Activated B cell treated with CpG ODN at 0.5 μM for 24 hours (primary cell): ENCODE measurements around the gene TAS2R46. TPM values are rescaled to one million over a fixed set of nuclear protein-coding genes. Genes with fewer than 3 reads are reported as not detected.

Experiments used
- ATAC-seq: fragments of 200-7000 bp; cut with Tn5 transposase; one replicate; pipeline ENCODE4 v1.10.0; 2021; ENCODE audit warnings: low read depth, mild to moderate bottlenecking, moderate library complexity
- CTCF ChIA-PET: fragments of 350-600 bp; sonication (Branson Sonifier 250); formaldehyde crosslinking; loops from one replicate; lab custom pipeline; 2021; ENCODE audit warnings: antibody characterized with exemption; lab: Charles Lee
- POLR2A ChIA-PET: fragments of 350-600 bp; sonication (Branson Sonifier 250); formaldehyde crosslinking; loops from one replicate; lab custom pipeline; 2021; ENCODE audit warnings: antibody characterized with exemption; lab: Charles Lee
- DNase-seq: peaks from one replicate; pipeline ENCODE4 v3.0.0; 2022
- H3K27ac Mint-ChIP-seq: one replicate; pipeline ENCODE4 v1.8.0; 2020; ENCODE audit warnings: mixed read lengths
- H3K27me3 Mint-ChIP-seq: one replicate; pipeline ENCODE4 v1.8.0; 2021; ENCODE audit warnings: mixed read lengths
- H3K36me3 Mint-ChIP-seq: one replicate; pipeline ENCODE4 v1.8.0; 2021; ENCODE audit warnings: low read depth, mixed read lengths
- H3K4me1 Mint-ChIP-seq: one replicate; pipeline ENCODE4 v1.8.0; 2021; ENCODE audit warnings: mixed read lengths
- H3K4me3 Mint-ChIP-seq: one replicate; pipeline ENCODE4 v1.8.0; 2020; ENCODE audit warnings: mild to moderate bottlenecking, mixed read lengths
- H3K9me3 Mint-ChIP-seq: one replicate; pipeline ENCODE4 v1.8.0; 2020; ENCODE audit warnings: mixed read lengths
- CTCF ChIP-seq: fragments of 200-600 bp; IDR thresholded peaks from one replicate; pipeline ENCODE4 v1.8.0; 2022; ENCODE audit warnings: antibody characterized with exemption, mild to moderate bottlenecking
- intact Hi-C: fragments of 100-400 bp; cut with micrococcal nuclease; formaldehyde crosslinking; loops from one replicate; pipeline ENCODE4 v1.15.1; 2024
- total RNA-seq: library from RNA; stranded (reverse); gene quantifications from 2 replicates; pipeline ENCODE4 v1.2.3, GENCODE V29; 2022

Gene TAS2R46
- total RNA-seq, 1 donor from 2014 or later = 0.60 TPM

- Mint-ChIP-seq H3K27me3 (no peaks in the 10 kb centered on the region), H3K27ac (no peak within 1 kb of the TSS), H3K4me1 (peaks cover 8% of the 10 kb centered on the region), H3K4me3 (no peak within 1 kb of the TSS), H3K36me3 (peaks cover 19% of the 10 kb centered on the region), H3K9me3 (peaks cover 7% of the 10 kb centered on the region)
- ChIA-PET CTCF (no interaction called here), POLR2A (no interaction called here)
- intact Hi-C loops = no loop called here
- no peak for DNase-seq
- ATAC-seq = no peak
- no peak for TF ChIP-seq CTCF
Observed at GRCh38 chr12:11092128-11092527, 30.0 kb upstream of the TAS2R46 start, which contains the start of gene TAS2R43. Gene TAS2R43 (minus strand): TSS chr12:11092313. CDS start chr12:11092229, 84 bp downstream.

GRCh38 chr12:11089246-11089645, 27.2 kb upstream of the TAS2R46 start:
- Mint-ChIP-seq H3K4me3 (no peak overlapping the region), H3K36me3 (peaks cover 26% of the 10 kb centered on the region), H3K4me1 (peaks cover 16% of the 10 kb centered on the region), H3K27ac (no peak overlapping the region), H3K27me3 (no peaks in the 10 kb centered on the region), H3K9me3 (peaks cover 9% of the 10 kb centered on the region)
- ChIA-PET POLR2A (no interaction called here), CTCF (no interaction called here)
- ATAC-seq (no peak), DNase-seq (no peak)
- TF ChIP-seq CTCF = no peak
- intact Hi-C loops = no loop called here

- intact Hi-C loops = loop anchor here (2.0 kb wide), 1 partner anchor 85 kb away; the partner anchor contains the start of gene SMIM10L1
- H3K36me3 Mint-ChIP-seq = peaks cover 29% of the 10 kb centered on the region
- H3K27me3 Mint-ChIP-seq = no peaks in the 10 kb centered on the region
- DNase-seq = no peak
- H3K4me1 Mint-ChIP-seq = peaks cover 9% of the 10 kb centered on the region
- H3K27ac Mint-ChIP-seq = peak overlapping the region; percentile 68
- ChIA-PET POLR2A (interaction anchor here (0.6 to 1.1 kb wide), 3 partner anchors 10 to 85 kb away, joined by 3 read pairs; partner anchors contain the start of gene SMIM10L1), CTCF (no interaction called here)
- peak; percentile 85 for ATAC-seq
- no peak for TF ChIP-seq CTCF
- H3K4me3 Mint-ChIP-seq = no peak overlapping the region
- peaks cover 15% of the 10 kb centered on the region for H3K9me3 Mint-ChIP-seq
Observed at GRCh38 chr12:11085419-11085818, 23.3 kb upstream of the TAS2R46 start.

- POLR2A ChIA-PET = interaction anchor here (1.5 kb wide), 1 partner anchor 89 kb away, joined by 4 read pairs; the partner anchor contains the start of gene SMIM10L1
- Mint-ChIP-seq H3K4me1 (peaks cover 9% of the 10 kb centered on the region), H3K36me3 (peaks cover 23% of the 10 kb centered on the region), H3K4me3 (no peak overlapping the region), H3K9me3 (peaks cover 16% of the 10 kb centered on the region), H3K27me3 (no peaks in the 10 kb centered on the region), H3K27ac (no peak overlapping the region)
- no peak for ATAC-seq
- no peak for DNase-seq
- intact Hi-C loops = no loop called here
- CTCF ChIA-PET = no interaction called here
- TF ChIP-seq CTCF = no peak
Observed at GRCh38 chr12:11081987-11082386, 19.9 kb upstream of the TAS2R46 start.

GRCh38 chr12:11078246-11078645, 16.2 kb upstream of the TAS2R46 start:
- H3K4me3 Mint-ChIP-seq = no peak overlapping the region
- peaks cover 7% of the 10 kb centered on the region for H3K4me1 Mint-ChIP-seq
- DNase-seq = no peak
- H3K36me3 Mint-ChIP-seq = peaks cover 11% of the 10 kb centered on the region
- intact Hi-C loops = no loop called here
- TF ChIP-seq CTCF = no peak
- POLR2A ChIA-PET = no interaction called here
- H3K27ac Mint-ChIP-seq = no peak overlapping the region
- H3K9me3 Mint-ChIP-seq = peaks cover 7% of the 10 kb centered on the region
- CTCF ChIA-PET = no interaction called here
- no peaks in the 10 kb centered on the region for H3K27me3 Mint-ChIP-seq
- ATAC-seq = no peak
